Measurements from ENCODE around the gene CALN1. TPM values are rescaled to one million over a fixed set of nuclear protein-coding genes. Genes with fewer than 3 reads are reported as not detected.

The CALN1 gene
- total RNA-seq, 1 donor from 2014 or later = not detected

- Histone ChIP-seq H3K4me3 (ENCODE audit: insufficient read depth, low read depth, low read length) (no peak overlapping the region), H4K20me1 (ENCODE audit: insufficient read depth, low read length) (no peaks in the 10 kb centered on the region), H3K27ac (ENCODE audit: low read depth, low read length) (no peak overlapping the region), H2AFZ (ENCODE audit: low read depth, low read length) (no peak overlapping the region), H3K9ac (ENCODE audit: low read length) (no peak overlapping the region), H3K4me1 (ENCODE audit: insufficient read depth, low read length) (no peaks in the 10 kb centered on the region), H3K9me3 (ENCODE audit: insufficient read depth, low read depth, low read length) (no peaks in the 10 kb centered on the region), H3K36me3 (ENCODE audit: insufficient read depth, low read length) (no peaks in the 10 kb centered on the region), H3K27me3 (ENCODE audit: insufficient read depth, low read length) (no peaks in the 10 kb centered on the region), H3K4me2 (ENCODE audit: low read length) (no peak overlapping the region), H3K79me2 (ENCODE audit: insufficient read depth, low read length) (no peaks in the 10 kb centered on the region)
- peaks cover 1% of the 10 kb centered on the region for H3K9me3 Mint-ChIP-seq (ENCODE audit: unreplicated experiment)
- H3K4me1 Mint-ChIP-seq (ENCODE audit: low read depth, unreplicated experiment) = no peaks in the 10 kb centered on the region
- peaks cover 7% of the 10 kb centered on the region for H3K27me3 Mint-ChIP-seq (ENCODE audit: low read depth, unreplicated experiment)
- H3K27ac Mint-ChIP-seq (ENCODE audit: unreplicated experiment) = no peak overlapping the region
- TF ChIP-seq EZH2 (IDR thresholded peaks at IDR 0.05; ENCODE audit: insufficient read depth, low read length) (no peak), CTCF (IDR thresholded peaks at IDR 0.05; ENCODE audit: insufficient read depth, low read depth, low read length) (no peak)
- DNase-seq (ENCODE audit: low read depth) = no peak
- H3K4me3 Mint-ChIP-seq (ENCODE audit: unreplicated experiment) = no peak overlapping the region
- H3K36me3 Mint-ChIP-seq (ENCODE audit: low read depth, unreplicated experiment) = no peaks in the 10 kb centered on the region
- no peak for FAIRE-seq
These were observed 146.8 kb downstream of the CALN1 start for GRCh38 chr7:72265071-72265904.

GRCh38 chr7:72260406-72260805 is 151.7 kb downstream of the CALN1 start:
- no peaks in the 10 kb centered on the region for H3K4me1 ChIP-seq (ENCODE audit: insufficient read depth, low read length)
- TF ChIP-seq EZH2 (IDR thresholded peaks at IDR 0.05; ENCODE audit: insufficient read depth, low read length) = no peak
- TF ChIP-seq CTCF (IDR thresholded peaks at IDR 0.05; ENCODE audit: insufficient read depth, low read depth, low read length) = no peak
- no peaks in the 10 kb centered on the region for H3K27me3 Mint-ChIP-seq (ENCODE audit: low read depth, unreplicated experiment)

GRCh38 chr7:72258074-72258473 is 154.1 kb downstream of the CALN1 start:
- H3K4me3 ChIP-seq (ENCODE audit: insufficient read depth, low read depth, low read length) = no peak overlapping the region
- no peaks in the 10 kb centered on the region for H3K27me3 Mint-ChIP-seq (ENCODE audit: low read depth, unreplicated experiment)
- no peaks in the 10 kb centered on the region for H3K4me1 ChIP-seq (ENCODE audit: insufficient read depth, low read length)
- no peak overlapping the region for H2AFZ ChIP-seq (ENCODE audit: low read depth, low read length)
- no peak overlapping the region for H3K27ac ChIP-seq (ENCODE audit: low read depth, low read length)
- no peaks in the 10 kb centered on the region for H3K9me3 ChIP-seq (ENCODE audit: insufficient read depth, low read depth, low read length)
- H3K4me3 Mint-ChIP-seq (ENCODE audit: unreplicated experiment) = no peak overlapping the region
- no peak overlapping the region for H3K9ac ChIP-seq (ENCODE audit: low read length)
- no peaks in the 10 kb centered on the region for H3K4me1 Mint-ChIP-seq (ENCODE audit: low read depth, unreplicated experiment)
- H3K36me3 ChIP-seq (ENCODE audit: insufficient read depth, low read length) = no peaks in the 10 kb centered on the region
- H3K27ac Mint-ChIP-seq (ENCODE audit: unreplicated experiment) = no peak overlapping the region
- DNase-seq (ENCODE audit: low read depth) (no peak), FAIRE-seq (no peak)
- H3K9me3 Mint-ChIP-seq (ENCODE audit: unreplicated experiment) = peaks cover 4% of the 10 kb centered on the region
- H3K27me3 ChIP-seq (ENCODE audit: insufficient read depth, low read length) = no peaks in the 10 kb centered on the region
- H3K4me2 ChIP-seq (ENCODE audit: low read length) = no peak overlapping the region
- H3K79me2 ChIP-seq (ENCODE audit: insufficient read depth, low read length) = no peaks in the 10 kb centered on the region
- no peaks in the 10 kb centered on the region for H3K36me3 Mint-ChIP-seq (ENCODE audit: low read depth, unreplicated experiment)
- no peaks in the 10 kb centered on the region for H4K20me1 ChIP-seq (ENCODE audit: insufficient read depth, low read length)
- TF ChIP-seq EZH2 (IDR thresholded peaks at IDR 0.05; ENCODE audit: insufficient read depth, low read length) (no peak), CTCF (IDR thresholded peaks at IDR 0.05; ENCODE audit: insufficient read depth, low read depth, low read length) (no peak)

More at GRCh38 chr7:72260406-72260805, 151.7 kb downstream of the CALN1 start:
- DNase-seq (ENCODE audit: low read depth) (no peak), FAIRE-seq (no peak)
- Histone ChIP-seq H3K36me3 (ENCODE audit: insufficient read depth, low read length) (no peaks in the 10 kb centered on the region), H3K9me3 (ENCODE audit: insufficient read depth, low read depth, low read length) (no peaks in the 10 kb centered on the region), H3K79me2 (ENCODE audit: insufficient read depth, low read length) (no peaks in the 10 kb centered on the region), H3K4me3 (ENCODE audit: insufficient read depth, low read depth, low read length) (no peak overlapping the region), H3K27ac (ENCODE audit: low read depth, low read length) (no peak overlapping the region), H3K27me3 (ENCODE audit: insufficient read depth, low read length) (no peaks in the 10 kb centered on the region), H3K4me2 (ENCODE audit: low read length) (no peak overlapping the region), H4K20me1 (ENCODE audit: insufficient read depth, low read length) (no peaks in the 10 kb centered on the region), H3K9ac (ENCODE audit: low read length) (no peak overlapping the region), H2AFZ (ENCODE audit: low read depth, low read length) (no peak overlapping the region)
- no peak overlapping the region for H3K27ac Mint-ChIP-seq (ENCODE audit: unreplicated experiment)
- no peak overlapping the region for H3K4me3 Mint-ChIP-seq (ENCODE audit: unreplicated experiment)
- peaks cover 4% of the 10 kb centered on the region for H3K9me3 Mint-ChIP-seq (ENCODE audit: unreplicated experiment)
- no peaks in the 10 kb centered on the region for H3K36me3 Mint-ChIP-seq (ENCODE audit: low read depth, unreplicated experiment)
- H3K4me1 Mint-ChIP-seq (ENCODE audit: low read depth, unreplicated experiment) = no peaks in the 10 kb centered on the region

Measured in astrocyte (in vitro differentiated cells and primary cell).